ENCODE data around the gene C12orf57.
A peak's percentile ranks its signal among the peaks of the same experiment; 100 is the strongest.
"Not testable (repeated sequence)": the region's sequence is repeated elsewhere in the genome, so short reads cannot be mapped to it uniquely, and the experiment has no call there.

Gene C12orf57

DNA sequence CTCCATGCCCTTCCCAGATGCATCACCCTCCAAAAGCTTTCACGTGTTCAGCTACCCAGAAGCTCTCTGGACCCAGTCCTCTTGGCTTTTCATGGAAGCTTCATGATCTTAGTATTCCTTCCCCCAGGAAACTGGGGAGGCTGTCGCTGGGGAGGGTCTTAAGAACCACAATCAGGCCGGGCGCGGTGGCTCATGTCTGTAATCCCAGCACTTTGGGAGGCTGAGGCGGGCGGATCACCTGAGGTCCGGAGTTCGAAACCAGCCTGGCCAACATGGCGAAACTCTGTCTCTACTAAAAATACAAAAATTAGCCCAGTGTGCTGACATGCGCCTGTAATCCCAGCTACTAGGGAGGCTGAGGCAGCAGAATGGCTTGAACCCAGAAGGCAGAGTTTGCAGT, 35.7 kb upstream of the C12orf57 start:
- H3K4me1 ChIP-seq (ENCODE audit: control insufficient read depth, insufficient read depth, low read length, poor library complexity, severe bottlenecking); DNase-seq; H3K27me3 ChIP-seq (replicated peaks; ENCODE audit: control insufficient read depth, insufficient read depth, low read length, poor library complexity, severe bottlenecking); H3K27ac ChIP-seq (ENCODE audit: insufficient read depth, low read length, poor library complexity, severe bottlenecking); H3K9me3 ChIP-seq (ENCODE audit: control insufficient read depth, low read length); H3K36me3 ChIP-seq (ENCODE audit: control insufficient read depth, insufficient read depth, low read length); H3K4me3 ChIP-seq (ENCODE audit: insufficient read depth, low read depth, low read length, poor library complexity, severe bottlenecking): not testable (repeated sequence)

- Histone ChIP-seq H3K27me3 (replicated peaks; ENCODE audit: control insufficient read depth, insufficient read depth, low read length, poor library complexity, severe bottlenecking) (no peaks in the 10 kb centered on the region), H3K4me3 (ENCODE audit: insufficient read depth, low read depth, low read length, poor library complexity, severe bottlenecking) (no peak overlapping the region)
Measured at GRCh38 chr12:6909421-6910145, 34.2 kb upstream of the C12orf57 start.

DNA sequence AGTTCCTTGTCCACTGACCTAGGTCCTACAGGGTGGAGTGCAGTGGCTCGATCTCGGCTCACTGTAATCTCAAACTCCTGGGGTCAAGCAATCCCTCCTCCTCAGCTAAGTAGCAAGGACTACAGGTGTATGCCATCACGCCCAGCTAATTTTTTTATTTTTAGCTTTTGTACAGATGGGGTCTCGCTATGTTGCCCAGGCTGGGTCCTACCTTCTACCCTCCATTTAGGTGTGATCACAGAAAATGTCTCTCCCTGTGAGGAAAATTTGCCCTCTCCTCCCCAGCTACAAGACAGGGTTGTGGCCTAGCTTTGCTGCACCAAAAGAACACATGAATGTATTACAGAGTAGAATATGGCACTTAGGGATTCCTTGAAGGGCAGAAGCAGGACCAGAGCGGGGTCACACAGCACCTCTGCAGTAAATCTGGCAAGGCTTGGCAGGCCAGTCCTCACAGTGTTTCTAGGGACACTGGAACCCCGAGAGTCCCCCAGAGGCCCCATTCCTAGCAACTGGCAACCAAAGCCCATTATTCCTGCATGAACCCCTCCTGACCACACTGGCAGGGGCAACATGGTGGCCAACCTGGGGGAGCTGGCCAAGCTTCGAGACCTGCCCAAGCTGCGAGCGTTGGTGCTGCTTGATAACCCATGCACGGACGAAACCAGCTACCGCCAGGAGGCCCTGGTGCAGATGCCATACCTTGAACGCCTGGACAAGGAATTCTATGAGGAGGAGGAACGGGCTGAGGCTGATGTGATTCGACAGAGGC, 31.5 kb upstream of the C12orf57 start:
- Histone ChIP-seq H3K27ac (ENCODE audit: insufficient read depth, low read length, poor library complexity, severe bottlenecking) (no peak overlapping the region), H3K4me3 (ENCODE audit: insufficient read depth, low read depth, low read length, poor library complexity, severe bottlenecking) (no peak overlapping the region), H3K27me3 (replicated peaks; ENCODE audit: control insufficient read depth, insufficient read depth, low read length, poor library complexity, severe bottlenecking) (no peaks in the 10 kb centered on the region), H3K4me1 (ENCODE audit: control insufficient read depth, insufficient read depth, low read length, poor library complexity, severe bottlenecking) (peaks cover 18% of the 10 kb centered on the region), H3K36me3 (ENCODE audit: control insufficient read depth, insufficient read depth, low read length) (peaks cover 9% of the 10 kb centered on the region), H3K9me3 (ENCODE audit: control insufficient read depth, low read length) (no peaks in the 10 kb centered on the region)
- DNase-seq, result no peak

More at GRCh38 chr12:6909421-6910145, 34.2 kb upstream of the C12orf57 start:
- Histone ChIP-seq H3K4me1 (ENCODE audit: control insufficient read depth, insufficient read depth, low read length, poor library complexity, severe bottlenecking) (peaks cover 13% of the 10 kb centered on the region), H3K36me3 (ENCODE audit: control insufficient read depth, insufficient read depth, low read length) (no peaks in the 10 kb centered on the region), H3K27ac (ENCODE audit: insufficient read depth, low read length, poor library complexity, severe bottlenecking) (no peak overlapping the region), H3K9me3 (ENCODE audit: control insufficient read depth, low read length) (no peaks in the 10 kb centered on the region)
- no peak for DNase-seq

DNA sequence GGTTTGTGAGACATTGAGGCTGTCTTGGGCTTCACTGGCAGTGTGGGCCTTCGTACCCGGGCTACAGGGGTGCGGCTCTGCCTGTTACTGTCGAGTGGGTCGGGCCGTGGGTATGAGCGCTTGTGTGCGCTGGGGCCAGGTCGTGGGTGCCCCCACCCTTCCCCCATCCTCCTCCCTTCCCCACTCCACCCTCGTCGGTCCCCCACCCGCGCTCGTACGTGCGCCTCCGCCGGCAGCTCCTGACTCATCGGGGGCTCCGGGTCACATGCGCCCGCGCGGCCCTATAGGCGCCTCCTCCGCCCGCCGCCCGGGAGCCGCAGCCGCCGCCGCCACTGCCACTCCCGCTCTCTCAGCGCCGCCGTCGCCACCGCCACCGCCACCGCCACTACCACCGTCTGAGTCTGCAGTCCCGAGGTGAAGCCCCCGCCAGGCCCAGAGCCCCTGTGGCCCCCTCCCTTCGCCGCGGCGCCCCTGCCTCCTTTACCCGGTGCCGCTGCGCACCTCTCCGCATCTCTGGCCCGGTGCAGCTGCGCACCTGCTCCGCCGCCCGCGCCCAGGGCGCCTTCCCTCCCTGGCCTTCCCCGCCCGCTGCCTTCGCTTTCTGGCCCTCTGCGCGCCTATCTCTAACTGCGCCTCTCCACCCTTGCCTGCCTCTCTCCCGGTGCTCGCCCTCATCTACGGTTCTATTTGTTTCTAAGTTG, 29.4 kb upstream of the C12orf57 start, which contains the start of gene ENO2:
Gene ENO2 (plus strand): TSS at position 335 of the 701 bp plus-strand sequence. CDS start 1,253 bp downstream, outside the sequence.
- Histone ChIP-seq H3K4me1 (ENCODE audit: control insufficient read depth, insufficient read depth, low read length, poor library complexity, severe bottlenecking) (peaks cover 18% of the 10 kb centered on the region), H3K27me3 (replicated peaks; ENCODE audit: control insufficient read depth, insufficient read depth, low read length, poor library complexity, severe bottlenecking) (no peaks in the 10 kb centered on the region), H3K27ac (ENCODE audit: insufficient read depth, low read length, poor library complexity, severe bottlenecking) (peak within 1 kb of the TSS; percentile 89), H3K4me3 (ENCODE audit: insufficient read depth, low read depth, low read length, poor library complexity, severe bottlenecking) (peak within 1 kb of the TSS; percentile 56), H3K36me3 (ENCODE audit: control insufficient read depth, insufficient read depth, low read length) (peaks cover 12% of the 10 kb centered on the region), H3K9me3 (ENCODE audit: control insufficient read depth, low read length) (no peaks in the 10 kb centered on the region)
- DNase-seq, result peak; percentile 76 to 88 (median 83)

DNA sequence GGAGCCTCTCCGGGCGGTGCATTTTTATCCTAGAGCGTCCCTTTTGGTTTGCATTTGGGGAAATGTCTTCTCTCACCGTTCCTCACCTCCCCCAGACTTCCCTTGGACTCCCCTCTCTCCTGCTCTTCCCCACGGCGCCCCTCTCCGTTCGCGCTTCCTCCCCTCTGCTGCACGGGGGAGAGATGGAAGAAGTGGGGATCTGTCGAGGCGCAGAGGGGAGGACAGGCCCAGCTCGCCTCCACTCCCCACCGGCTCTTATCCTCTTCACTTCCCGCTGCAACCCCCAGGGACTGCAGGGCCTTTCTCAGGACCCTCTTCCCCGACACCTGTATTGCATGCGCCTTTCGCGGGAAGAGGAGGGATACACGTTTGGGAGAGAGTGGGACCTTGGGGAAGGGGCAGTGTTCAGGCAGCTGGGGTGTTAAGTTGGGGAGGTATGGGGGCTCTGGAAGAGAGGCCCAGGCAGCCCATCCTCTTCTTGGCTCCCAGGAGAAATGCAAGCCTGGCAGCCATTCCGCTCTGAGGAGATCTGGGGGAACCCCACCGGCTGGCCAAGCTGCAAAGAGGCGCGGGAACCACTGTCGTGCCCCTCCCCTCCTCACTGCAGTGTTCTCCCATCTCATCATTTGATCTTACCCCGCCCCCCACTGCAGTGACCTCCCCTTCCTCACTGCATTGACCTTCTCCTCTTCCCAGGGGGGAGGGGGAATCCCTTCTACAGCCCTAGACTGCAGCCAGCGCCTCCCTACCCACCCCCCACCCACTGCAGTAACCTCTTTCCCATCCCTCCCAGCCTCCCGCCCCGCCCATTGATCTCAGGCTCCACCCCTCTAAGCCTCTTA, 28.7 kb upstream of the C12orf57 start:
- no peak for DNase-seq
- peaks cover 18% of the 10 kb centered on the region for H3K4me1 ChIP-seq (ENCODE audit: control insufficient read depth, insufficient read depth, low read length, poor library complexity, severe bottlenecking)
- no peaks in the 10 kb centered on the region for H3K27me3 ChIP-seq (replicated peaks; ENCODE audit: control insufficient read depth, insufficient read depth, low read length, poor library complexity, severe bottlenecking)
- peak overlapping the region; percentile 89 for H3K27ac ChIP-seq (ENCODE audit: insufficient read depth, low read length, poor library complexity, severe bottlenecking)
- peak overlapping the region; percentile 56 for H3K4me3 ChIP-seq (ENCODE audit: insufficient read depth, low read depth, low read length, poor library complexity, severe bottlenecking)
- H3K36me3 ChIP-seq (ENCODE audit: control insufficient read depth, insufficient read depth, low read length), result peaks cover 12% of the 10 kb centered on the region
- H3K9me3 ChIP-seq (ENCODE audit: control insufficient read depth, low read length), result no peaks in the 10 kb centered on the region

GRCh38 chr12:6915789-6916285, 28.0 kb upstream of the C12orf57 start:
- Histone ChIP-seq H3K27me3 (replicated peaks; ENCODE audit: control insufficient read depth, insufficient read depth, low read length, poor library complexity, severe bottlenecking) (no peaks in the 10 kb centered on the region), H3K27ac (ENCODE audit: insufficient read depth, low read length, poor library complexity, severe bottlenecking) (peak overlapping the region; percentile 89), H3K36me3 (ENCODE audit: control insufficient read depth, insufficient read depth, low read length) (peaks cover 13% of the 10 kb centered on the region), H3K9me3 (ENCODE audit: control insufficient read depth, low read length) (no peaks in the 10 kb centered on the region), H3K4me1 (ENCODE audit: control insufficient read depth, insufficient read depth, low read length, poor library complexity, severe bottlenecking) (peaks cover 18% of the 10 kb centered on the region), H3K4me3 (ENCODE audit: insufficient read depth, low read depth, low read length, poor library complexity, severe bottlenecking) (no peak overlapping the region)
- no peak for DNase-seq

- H3K27me3 ChIP-seq (replicated peaks; ENCODE audit: control insufficient read depth, insufficient read depth, low read length, poor library complexity, severe bottlenecking), result no peaks in the 10 kb centered on the region
- H3K27ac ChIP-seq (ENCODE audit: insufficient read depth, low read length, poor library complexity, severe bottlenecking), result no peak overlapping the region
- no peak overlapping the region for H3K4me3 ChIP-seq (ENCODE audit: insufficient read depth, low read depth, low read length, poor library complexity, severe bottlenecking)
- DNase-seq, result no peak
- peaks cover 20% of the 10 kb centered on the region for H3K36me3 ChIP-seq (ENCODE audit: control insufficient read depth, insufficient read depth, low read length)
- peaks cover 18% of the 10 kb centered on the region for H3K4me1 ChIP-seq (ENCODE audit: control insufficient read depth, insufficient read depth, low read length, poor library complexity, severe bottlenecking)
- H3K9me3 ChIP-seq (ENCODE audit: control insufficient read depth, low read length), result no peaks in the 10 kb centered on the region
Measured at GRCh38 chr12:6916426-6917200, 27.2 kb upstream of the C12orf57 start.

GRCh38 chr12:6917491-6918231, 26.2 kb upstream of the C12orf57 start:
- Histone ChIP-seq H3K36me3 (ENCODE audit: control insufficient read depth, insufficient read depth, low read length) (peaks cover 31% of the 10 kb centered on the region), H3K27ac (ENCODE audit: insufficient read depth, low read length, poor library complexity, severe bottlenecking) (no peak overlapping the region), H3K4me3 (ENCODE audit: insufficient read depth, low read depth, low read length, poor library complexity, severe bottlenecking) (no peak overlapping the region), H3K4me1 (ENCODE audit: control insufficient read depth, insufficient read depth, low read length, poor library complexity, severe bottlenecking) (peaks cover 18% of the 10 kb centered on the region), H3K27me3 (replicated peaks; ENCODE audit: control insufficient read depth, insufficient read depth, low read length, poor library complexity, severe bottlenecking) (no peaks in the 10 kb centered on the region), H3K9me3 (ENCODE audit: control insufficient read depth, low read length) (no peaks in the 10 kb centered on the region)
- no peak for DNase-seq

Data from effector memory CD4-positive, alpha-beta T cell (primary cell).